Erythroblast (primary cell): Measurements from ENCODE around the gene ZNF546.

ENCODE experiments used
- GATA1 ChIP-seq: IDR thresholded peaks from 2 replicates; pipeline ENCODE4 v1.6.1; 2011; ENCODE audit warnings: low read depth, mild to moderate bottlenecking, control low read depth, low read length, moderate library complexity
- POLR2A ChIP-seq: IDR thresholded peaks from 2 replicates; pipeline ENCODE4 v1.6.1; 2011; ENCODE audit warnings: mild to moderate bottlenecking, low read length

DNA sequence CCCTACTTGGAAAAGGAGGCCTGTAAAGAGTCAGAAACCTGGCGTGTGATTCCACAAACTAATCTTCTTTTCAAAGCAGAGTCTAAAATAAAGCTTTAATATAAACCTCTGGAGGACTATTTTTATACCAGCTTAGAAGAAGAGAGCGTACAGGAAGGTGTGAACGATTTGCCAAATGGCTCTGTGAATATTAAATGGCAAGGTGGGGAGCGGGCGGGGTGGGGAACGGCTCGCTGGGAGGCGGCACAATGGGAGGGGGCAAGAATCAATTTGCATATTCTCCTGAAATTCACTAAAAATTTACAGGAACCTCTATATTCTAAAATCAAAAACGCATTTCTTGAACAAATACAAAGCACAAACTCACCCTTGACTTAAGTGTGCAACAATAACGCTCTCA, 58.2 kb downstream of the ZNF546 start:
- no peak for TF ChIP-seq POLR2A
- TF ChIP-seq GATA1: no peak
